ENCODE measurements around the gene XRRA1.
"Not testable (repeated sequence)": the region's sequence is repeated elsewhere in the genome, so short reads cannot be mapped to it uniquely, and the experiment has no call there.

XRRA1 gene, protein sequence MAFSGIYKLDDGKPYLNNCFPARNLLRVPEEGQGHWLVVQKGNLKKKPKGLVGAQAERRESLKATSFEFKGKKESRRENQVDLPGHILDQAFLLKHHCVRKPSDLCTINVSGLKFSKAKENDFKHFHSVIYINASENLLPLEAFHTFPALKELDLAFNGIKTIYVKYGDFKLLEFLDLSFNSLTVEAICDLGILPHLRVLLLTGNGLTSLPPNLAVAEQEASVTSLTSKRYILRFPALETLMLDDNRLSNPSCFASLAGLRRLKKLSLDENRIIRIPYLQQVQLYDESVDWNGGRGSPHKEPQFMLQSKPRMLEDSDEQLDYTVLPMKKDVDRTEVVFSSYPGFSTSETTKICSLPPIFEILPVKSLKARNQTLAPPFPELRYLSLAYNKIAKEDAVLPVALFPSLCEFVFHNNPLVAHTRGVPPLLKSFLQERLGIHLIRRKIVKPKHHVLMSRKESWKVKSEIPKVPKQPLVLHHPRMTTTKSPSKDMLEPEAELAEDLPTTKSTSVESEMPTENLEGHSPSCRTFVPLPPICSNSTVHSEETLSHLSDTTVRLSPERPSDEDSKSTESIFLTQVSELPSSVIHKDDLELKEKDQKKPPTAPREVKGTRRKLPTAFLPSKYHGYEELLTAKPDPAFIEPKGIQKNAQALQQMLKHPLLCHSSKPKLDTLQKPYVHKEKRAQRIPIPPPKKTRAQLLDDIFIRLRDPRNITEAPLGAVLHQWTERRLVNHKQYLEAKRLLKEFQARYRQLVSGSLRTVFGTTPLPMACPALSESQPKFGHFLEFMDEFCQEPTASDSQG

DNA sequence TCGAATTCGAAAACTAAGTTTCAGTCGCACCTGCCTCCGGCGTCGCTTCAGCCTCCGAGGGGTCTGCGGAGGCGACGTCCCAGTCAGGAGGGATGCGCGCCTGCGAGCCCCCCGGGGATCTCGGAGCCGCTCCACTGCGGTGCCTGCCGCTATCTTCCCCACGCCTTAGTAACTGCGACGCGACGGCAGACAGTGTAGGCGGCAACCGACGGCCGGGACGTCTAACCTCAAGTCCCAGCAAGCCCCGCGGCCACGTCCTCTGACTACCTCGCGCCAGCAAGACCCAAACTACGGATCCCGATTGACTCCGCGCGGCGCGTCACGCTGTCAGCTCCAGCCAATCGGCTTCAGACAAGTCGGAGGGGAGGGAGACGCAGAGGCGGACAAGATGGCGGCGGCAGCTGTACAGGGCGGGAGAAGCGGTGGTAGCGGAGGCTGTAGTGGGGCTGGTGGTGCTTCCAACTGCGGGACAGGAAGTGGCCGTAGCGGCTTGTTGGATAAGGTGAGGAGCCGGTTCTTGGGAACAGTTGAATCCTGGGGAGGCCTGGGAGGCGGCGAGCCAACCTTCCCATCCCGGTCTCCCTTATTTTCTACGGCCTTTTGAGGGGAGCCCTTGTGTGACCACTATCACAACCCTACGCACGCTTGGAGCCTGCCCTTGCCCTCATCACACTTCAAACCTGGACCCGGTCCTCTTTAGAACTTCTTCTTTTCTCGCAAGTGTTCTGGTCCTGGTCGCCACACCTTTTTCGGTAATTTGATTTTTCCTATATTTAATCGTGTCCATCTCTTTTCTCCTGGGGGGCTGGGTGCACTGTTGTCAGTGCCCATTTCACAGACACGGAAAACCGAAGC lies at the start of gene XRRA1, which contains the start of gene SPCS2:
Gene XRRA1 (minus strand): TSS at position 194 of the 855 bp plus-strand sequence. CDS start 8,213 bp downstream, outside the sequence.
Gene SPCS2 (plus strand): TSS at position 369 of the 855 bp plus-strand sequence. CDS start 20 bp downstream, at position 389.
- DNase-seq, result peak; percentile 99

DNA sequence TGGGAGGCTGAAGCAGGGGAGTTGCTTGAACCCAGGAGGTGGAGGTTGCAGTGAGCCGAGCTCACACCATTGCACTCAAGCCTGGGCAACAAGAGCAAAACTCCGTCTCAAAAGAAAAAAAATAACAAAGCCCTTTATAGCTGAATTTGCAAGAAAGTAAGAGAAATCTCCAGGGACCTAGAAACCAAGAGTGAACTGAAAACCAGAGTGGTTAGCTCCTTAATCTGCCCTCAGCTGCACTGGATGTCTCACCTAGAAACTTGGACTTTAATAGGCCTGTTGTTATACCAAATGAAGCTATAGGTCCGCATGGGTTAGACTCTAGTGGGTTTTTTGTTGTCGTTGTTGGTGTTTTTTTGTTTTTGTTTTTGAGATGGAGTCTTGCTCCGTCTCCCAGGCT lies 44.0 kb upstream of the XRRA1 start:
- no peak for DNase-seq

- no peak for DNase-seq
Measured at GRCh38 chr11:74990941-74991340, 42.0 kb upstream of the XRRA1 start.

DNA sequence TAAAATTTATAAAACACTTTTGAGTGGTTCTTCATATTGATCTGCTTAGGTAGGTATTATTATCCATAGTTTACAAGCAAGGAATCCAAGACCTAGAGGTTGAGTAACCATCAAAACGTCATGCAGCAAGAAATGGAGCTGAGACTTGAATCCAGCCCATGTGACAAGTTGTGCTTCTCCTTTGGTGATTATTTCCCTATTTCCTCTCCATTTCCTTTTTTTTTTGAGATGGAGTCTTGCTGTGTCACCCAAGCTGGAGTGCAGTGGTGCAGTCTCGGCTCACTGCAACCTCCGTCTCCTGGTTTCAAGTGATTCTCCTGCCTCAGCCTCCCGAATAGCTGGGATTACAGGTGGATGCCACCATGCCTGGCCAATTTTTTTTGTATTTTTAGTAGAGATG lies 41.3 kb upstream of the XRRA1 start:
- not testable (repeated sequence) for DNase-seq

DNA sequence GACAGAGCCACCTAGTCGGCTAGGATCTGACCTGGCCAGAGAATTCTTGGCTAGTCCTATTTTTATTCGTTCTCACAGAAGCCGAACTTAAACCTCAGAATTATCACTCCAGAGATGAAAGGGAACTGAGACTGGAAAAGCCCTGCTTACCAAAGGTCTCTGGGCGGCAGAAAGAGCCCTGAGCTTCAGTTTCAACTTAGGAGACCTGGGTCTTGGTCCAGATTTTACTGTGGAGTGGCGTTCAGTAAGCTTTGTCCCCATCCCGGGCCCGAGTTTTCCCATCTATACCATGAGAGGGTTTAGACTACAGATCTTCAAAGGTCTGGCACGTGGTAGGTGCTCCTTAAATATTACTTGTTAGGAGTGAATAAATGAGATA lies 40.4 kb upstream of the XRRA1 start:
- DNase-seq, result no peak

DNA sequence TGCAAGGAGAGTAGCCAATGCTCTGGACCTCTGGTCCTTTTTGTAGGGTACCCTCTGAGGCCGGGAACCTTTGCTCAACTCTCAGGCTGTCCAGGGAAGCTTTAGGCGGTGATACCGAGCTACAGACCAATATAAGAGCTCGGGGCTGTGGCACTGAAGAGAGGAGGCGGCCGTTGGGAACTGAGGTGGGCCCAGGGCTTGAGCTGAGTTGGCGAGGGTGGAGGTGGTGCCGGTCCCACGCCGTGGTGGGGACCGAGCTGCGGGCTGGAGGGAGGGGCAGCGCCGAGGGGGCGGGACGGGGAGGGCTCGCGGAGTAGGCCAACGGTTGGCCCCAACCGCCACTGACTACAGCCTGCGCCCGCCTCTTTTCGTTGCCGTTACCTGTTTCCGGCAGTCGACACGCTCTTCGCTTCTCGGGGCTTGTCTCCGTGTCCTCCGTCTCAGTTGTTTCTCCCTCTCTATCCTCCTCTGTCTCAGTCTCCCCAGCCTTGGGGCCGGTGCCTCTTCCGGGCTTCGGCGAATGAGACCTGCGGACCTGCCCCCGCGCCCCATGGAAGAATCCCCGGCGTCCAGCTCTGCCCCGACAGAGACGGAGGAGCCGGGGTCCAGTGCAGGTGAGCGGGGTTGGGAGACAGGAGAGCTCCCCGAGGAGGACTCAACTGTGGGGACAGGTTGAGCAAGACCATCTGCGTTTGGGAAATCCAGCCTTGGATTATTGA lies 39.8 kb upstream of the XRRA1 start, which contains the start of gene NEU3:
Gene NEU3 (plus strand): TSS at position 393 of the 719 bp plus-strand sequence. CDS start 128 bp downstream, at position 521.
- DNase-seq, result peak; percentile 86

DNA sequence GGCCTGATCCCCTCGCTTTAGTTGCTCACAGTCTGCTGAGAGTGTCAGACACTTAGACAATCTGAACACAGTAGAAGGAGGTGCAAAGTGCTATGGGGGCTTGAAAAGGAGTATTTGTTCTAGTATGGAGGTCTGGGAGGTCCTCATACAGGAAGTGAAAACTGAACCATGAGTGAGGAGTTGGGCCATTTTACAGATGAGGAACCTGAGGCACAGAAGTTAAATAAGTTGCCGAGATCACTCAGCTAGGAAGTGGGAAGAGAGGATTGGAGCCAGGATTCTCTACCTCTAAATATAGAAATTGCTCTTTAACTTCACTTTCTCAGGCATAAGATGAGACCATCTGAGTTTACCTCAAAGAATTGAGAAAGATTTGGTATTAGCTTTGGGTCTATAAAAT lies 35.8 kb upstream of the XRRA1 start:
- no peak for DNase-seq

DNA sequence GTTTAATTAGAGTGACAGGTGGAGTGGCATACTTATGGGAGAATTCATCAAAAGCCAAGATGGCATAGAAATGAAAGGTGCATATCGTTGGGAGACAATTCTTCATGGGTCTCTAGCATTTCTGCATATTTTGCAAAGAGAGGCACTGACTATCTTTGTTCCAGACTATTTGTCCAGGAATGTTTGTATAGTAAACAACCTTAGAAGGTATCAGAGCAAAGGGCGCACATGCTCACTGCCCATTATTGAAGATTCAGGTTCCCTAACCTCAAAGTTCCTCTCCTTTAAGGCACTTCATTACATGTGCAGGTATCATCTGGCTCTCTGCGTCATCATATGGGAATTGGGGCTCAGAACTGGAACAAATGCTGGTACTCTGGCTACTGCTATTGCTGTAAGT lies 35.2 kb upstream of the XRRA1 start:
- DNase-seq, result no peak

- no peak for DNase-seq
Measured at GRCh38 chr11:74981888-74982287, 33.0 kb upstream of the XRRA1 start.

DNA sequence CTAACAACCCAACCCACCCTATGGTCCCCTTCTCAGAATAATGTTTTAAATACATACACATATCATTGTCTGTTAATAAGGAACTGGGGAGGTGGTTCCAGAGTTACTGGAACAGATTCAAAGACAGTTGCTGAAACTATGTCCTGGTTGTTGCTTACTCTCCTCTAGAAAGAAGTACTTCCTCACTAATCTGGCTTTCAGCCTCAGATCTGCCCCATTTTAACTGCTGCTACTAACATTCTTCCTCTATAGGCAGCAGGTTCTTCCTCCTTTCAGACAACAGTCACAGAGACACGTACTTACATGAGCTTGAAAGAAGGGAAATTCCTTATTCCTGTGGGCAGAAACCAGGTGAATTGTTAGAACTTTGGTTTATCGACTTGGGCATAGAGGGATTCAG lies 31.7 kb upstream of the XRRA1 start:
- no peak for DNase-seq

DNA sequence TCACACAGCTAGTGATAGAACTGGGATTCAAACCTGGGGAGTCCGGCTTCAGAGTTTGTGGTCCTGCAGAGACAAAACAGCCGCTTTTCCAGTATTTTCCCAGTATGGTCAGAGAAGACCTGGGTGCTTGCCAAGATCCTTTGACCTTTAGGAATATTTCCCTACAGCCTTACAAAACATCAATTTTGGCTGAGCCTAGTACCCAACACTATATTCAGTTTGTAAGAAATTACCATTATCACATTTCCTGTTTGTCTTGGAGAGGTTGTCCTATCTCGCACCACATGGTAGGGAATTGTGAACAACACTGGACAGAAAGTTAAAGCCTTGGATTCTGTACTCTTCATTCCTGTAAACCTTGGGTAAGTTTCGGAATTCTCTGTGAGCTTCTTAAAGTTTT lies 29.1 kb upstream of the XRRA1 start:
- DNase-seq, result no peak

DNA sequence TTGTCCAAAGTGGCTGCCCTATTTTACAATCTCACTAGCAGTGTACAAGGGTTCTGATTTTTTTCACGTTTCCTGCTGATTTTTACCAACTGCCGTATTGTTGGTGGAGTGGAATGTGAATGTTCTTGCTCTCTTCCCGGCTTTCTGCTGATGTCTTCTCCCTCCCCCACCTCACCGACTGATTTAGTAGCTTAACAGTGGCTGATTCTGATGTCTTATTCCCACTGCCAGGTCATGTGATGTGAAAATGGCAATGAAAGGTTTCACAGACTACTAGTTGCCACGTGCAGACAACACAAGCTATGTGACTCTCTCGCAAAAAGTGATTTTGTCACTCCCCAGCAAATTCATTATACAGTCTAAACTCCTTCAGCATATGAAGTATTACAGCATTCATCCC lies 22.5 kb upstream of the XRRA1 start:
- DNase-seq, result no peak

- no peak for DNase-seq
Measured at GRCh38 chr11:74970852-74971395, 22.0 kb upstream of the XRRA1 start.

DNA sequence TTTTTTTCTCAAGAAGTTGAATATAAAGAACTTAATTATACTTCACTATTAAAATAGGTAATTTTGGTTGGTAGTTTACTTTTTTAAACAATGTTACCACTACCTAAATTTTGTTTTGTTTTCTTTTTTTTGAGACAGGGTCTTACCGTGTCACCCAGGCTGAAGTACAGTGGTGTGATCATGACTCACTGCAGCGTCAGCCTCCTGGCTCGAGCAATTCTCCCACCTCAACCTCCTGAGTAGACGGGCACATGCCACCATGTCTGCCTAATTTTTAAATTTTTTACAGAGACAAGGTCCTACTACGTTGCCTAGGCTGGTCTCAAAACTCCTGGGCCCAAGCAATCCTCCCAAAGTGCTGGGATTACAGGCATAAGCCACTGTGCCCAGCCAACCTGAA lies 17.8 kb upstream of the XRRA1 start:
- DNase-seq, result no peak

DNA sequence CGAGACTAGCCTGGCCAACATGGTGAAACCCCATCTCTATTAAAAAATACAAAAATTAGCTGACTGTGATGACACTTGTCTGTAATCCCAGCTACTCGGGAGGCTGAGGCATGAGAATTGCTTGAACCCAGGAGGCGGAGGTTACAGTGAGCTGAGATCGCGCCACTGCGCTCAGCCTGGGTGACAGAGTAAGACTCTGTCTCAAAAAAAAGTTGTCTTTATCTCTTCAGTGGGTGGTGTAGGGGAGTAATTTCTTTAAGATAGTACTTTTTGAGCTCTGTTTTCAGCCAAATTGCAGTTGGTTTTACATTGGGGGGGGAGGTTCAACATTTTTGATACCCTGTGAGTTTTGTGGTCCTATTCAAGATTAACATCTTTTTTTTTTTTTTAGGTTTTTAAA lies 11.2 kb upstream of the XRRA1 start:
- not testable (repeated sequence) for DNase-seq

DNA sequence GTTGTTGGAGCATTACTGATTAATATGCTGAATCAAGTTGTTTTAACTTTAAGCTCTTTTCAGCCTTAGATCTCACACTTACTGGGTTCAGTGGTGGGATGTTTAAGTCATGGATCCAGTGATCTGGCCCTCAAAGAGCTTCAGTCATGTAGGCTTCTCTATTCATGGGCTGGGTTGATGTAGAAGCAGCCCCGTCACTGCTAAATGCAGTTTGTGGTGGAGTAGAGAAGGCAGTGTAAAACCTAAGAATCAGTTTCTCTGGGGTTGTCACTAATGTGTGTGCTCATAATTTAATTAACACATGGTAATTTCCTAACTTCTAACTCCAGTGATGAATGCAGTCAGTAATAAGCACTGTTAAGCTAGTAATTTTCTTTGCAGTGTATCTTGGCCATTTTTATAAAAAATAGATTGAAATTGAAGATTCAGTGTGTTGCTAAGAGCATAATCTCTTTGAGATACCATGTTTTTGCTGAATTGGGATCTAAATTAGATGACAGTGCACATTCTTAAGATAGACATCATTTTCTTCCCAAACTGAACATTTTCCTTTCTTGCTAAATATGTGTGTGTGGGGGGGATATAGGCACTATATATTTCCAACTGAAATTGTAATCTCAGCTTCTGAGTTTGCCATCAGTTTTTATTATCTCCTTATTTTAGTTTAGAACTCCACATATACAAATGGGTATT lies 9.2 kb upstream of the XRRA1 start:
- DNase-seq, result no peak

DNA sequence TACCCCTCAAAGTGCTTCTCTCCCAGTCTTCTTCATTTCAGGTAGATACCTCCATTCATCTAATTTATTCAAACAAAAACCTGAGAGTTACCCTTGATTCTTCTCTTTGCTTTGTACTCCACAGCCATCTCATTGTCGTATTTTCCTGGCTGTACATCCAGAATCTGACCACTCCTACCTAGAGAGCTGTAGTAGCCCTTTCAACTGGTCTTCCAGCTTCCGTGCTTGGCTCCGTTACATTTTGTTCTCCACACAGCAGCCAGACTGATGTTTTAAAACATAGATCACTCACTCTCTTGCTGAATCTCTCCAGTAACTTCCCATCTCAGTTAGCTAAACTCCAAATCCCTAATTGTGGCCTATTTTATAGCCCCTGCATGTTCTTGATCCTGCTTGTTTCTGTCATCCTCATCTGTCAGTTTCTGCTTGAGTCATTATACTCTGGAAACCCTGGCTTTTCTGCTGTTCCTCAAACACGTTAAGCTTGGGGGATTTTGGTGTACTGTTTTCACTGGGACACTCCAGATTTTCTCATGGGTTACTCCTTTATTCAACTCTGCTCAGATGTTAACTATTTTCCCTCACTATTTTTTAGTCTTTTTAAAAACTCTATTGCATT lies 7.6 kb upstream of the XRRA1 start:
- DNase-seq, result no peak

DNA sequence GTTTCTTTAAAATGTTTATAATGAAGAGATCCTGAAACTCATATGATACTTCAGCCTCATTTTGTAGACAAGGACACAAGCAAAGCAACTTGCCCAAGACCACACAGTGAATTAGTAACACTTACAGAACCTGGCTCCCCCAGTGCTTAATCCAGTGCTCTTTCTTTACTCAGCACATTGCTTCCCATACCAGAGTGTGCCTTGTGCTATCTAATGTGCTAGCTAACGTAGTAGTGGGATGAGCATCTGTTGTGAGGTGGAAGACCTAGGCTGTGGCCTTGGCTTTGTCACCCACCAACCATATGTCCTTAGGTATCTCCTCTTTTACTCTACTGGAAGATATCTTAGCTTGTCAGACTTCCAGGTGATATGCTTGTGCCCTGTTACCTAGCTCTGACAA lies 5.3 kb upstream of the XRRA1 start:
- DNase-seq, result no peak

GRCh38 chr11:74953451-74953850 lies 4.6 kb upstream of the XRRA1 start:
- DNase-seq, result no peak

DNA sequence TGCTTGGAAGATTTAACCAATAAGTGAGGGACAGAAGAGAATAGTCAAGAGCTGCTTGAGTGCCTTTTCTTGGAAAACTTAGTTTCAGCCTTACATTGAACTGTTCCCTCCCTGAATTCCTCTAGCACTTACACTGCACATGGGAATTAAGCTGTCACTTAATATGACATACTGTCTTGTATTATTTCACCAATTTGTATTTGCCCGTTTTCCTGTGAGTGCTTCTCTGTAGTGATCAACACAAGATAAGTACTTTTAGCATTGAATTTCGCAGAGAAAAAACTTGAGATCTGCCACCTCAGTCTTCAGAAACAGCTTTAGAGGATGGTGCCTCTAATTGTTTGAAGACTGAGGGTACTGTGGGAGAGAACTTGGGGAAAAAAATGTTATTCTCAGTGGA lies 3.9 kb upstream of the XRRA1 start:
- DNase-seq, result no peak

GRCh38 chr11:74951226-74951625 lies 2.3 kb upstream of the XRRA1 start:
- no peak for DNase-seq

All from left hindlimb (tissue), 1 donor.